WI38 (cell line): ENCODE results near the gene KLF9.

ENCODE experiments used
- H3K4me3 ChIP-seq: 2 replicates; pipeline ENCODE4 v1.5.1; 2011; ENCODE audit warnings: low read depth, mild to moderate bottlenecking, control low read depth, low read length
- CTCF ChIP-seq: IDR thresholded peaks from 2 replicates; pipeline ENCODE4 v1.5.1; 2012; ENCODE audit warnings: low read depth, mild to moderate bottlenecking, control low read depth, low read length

The KLF9 gene

GRCh38 chr9:70421272-70422180 is 7.1 kb upstream of the KLF9 start:
- H3K4me3 ChIP-seq, result no peak overlapping the region
- TF ChIP-seq CTCF, result no peak

DNA sequence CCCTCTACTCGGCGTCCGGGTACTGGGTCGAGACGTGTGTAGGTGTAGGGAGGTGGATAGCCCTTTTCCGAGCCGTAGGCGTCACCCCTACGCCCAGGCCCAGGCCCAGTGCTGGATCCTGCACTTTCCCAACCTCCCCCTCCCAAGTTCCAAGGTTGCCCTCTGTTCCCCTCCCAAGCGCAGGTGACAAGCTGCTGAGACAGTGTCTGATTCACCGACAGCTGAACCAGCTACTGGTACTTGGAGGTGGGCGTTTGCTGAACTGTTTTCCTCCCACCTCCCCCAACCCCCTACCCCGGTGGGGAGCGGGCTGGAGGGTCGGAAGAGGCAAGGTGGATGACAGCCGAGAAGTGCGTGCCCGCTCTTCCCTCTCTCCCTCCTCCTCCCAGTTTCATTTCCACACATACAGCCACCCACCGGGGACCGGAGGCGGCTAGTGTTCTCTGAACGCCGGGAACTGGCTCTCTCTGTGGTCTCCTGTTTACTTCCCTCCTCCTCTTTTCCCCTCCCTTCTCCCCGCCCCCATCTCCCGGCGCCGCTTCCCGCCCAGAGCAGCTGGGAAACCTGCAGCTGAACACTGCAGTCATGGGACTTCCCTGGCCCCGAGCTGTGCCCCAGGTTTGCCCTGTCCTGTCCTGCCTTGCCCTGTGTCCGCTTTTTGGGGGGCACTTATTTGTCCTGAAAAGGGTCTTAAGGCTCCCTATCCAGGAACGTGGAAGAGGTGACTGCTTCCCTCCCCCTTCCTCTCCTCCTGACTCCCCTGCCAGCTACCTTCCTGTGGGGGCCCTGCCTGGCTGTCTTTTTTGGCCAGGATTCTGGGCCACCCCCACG is 6.2 kb upstream of the KLF9 start:
- no peak for TF ChIP-seq CTCF
- peak overlapping the region; percentile 67 for H3K4me3 ChIP-seq

- no peak for TF ChIP-seq CTCF
Measured at GRCh38 chr9:70419556-70420440, 5.3 kb upstream of the KLF9 start.

GRCh38 chr9:70418822-70419555 is 4.5 kb upstream of the KLF9 start:
- H3K4me3 ChIP-seq, result peak overlapping the region; percentile 67
- TF ChIP-seq CTCF, result no peak

More at GRCh38 chr9:70419556-70420440, 5.3 kb upstream of the KLF9 start:
- peak overlapping the region; percentile 67 for H3K4me3 ChIP-seq

- TF ChIP-seq CTCF, result no peak
- no peak overlapping the region for H3K4me3 ChIP-seq
Measured at GRCh38 chr9:70415476-70415875, 1.0 kb upstream of the KLF9 start.

DNA sequence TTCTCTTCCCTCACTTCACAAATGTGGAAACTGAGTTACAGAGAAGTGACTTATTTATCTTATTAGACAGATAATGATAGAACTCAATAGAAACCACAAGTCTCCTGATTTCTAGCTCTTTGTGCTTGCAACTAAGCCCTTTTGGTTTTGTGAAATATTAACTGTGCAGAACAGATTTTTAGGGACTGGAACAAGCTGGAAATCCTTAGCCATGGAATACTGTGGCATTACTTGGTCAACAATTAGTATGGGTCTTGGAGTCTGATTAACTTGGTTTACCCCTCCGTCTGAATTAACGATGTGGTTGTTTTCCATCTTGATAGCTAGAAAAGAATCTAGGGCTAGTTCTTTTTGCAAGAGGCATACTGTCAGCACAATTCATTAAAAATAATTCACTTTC is 584 bp upstream of the KLF9 start:
- no peak for TF ChIP-seq CTCF
- H3K4me3 ChIP-seq, result peak overlapping the region; percentile 90
